T-helper 2 cell treated with Interferon-gamma antibody and Interleukin-4, amounts not matched to agents 5 μg/mL and 100 μg/mL, for 36 hours (primary cell): ENCODE measurements around the gene ZFP36L2.

Experiments used
- DNase-seq: peaks from one replicate; pipeline ENCODE4 v3.0.0; 2021; ENCODE audit warnings: low spot score
- H3K27ac Mint-ChIP-seq: one replicate; pipeline ENCODE4 v1.8.0; 2021; ENCODE audit warnings: mild to moderate bottlenecking, mixed read lengths
- H3K27me3 Mint-ChIP-seq: one replicate; pipeline ENCODE4 v1.8.0; 2021; ENCODE audit warnings: low read depth, mixed read lengths
- H3K36me3 Mint-ChIP-seq: one replicate; pipeline ENCODE4 v1.8.0; 2021; ENCODE audit warnings: low read depth, mixed read lengths
- H3K4me1 Mint-ChIP-seq: one replicate; pipeline ENCODE4 v1.8.0; 2021; ENCODE audit warnings: low read depth, mixed read lengths
- H3K4me3 Mint-ChIP-seq: one replicate; pipeline ENCODE4 v1.8.0; 2022; ENCODE audit warnings: mild to moderate bottlenecking, moderate library complexity, mixed read lengths
- H3K9me3 Mint-ChIP-seq: one replicate; pipeline ENCODE4 v1.8.0; 2021; ENCODE audit warnings: mixed read lengths

Gene ZFP36L2

GRCh38 chr2:43226558-43226954, at the start of gene ZFP36L2:
ZFP36L2 (minus strand) TSS chr2:43226606; CDS start chr2:43226315, 291 bp downstream.
- Mint-ChIP-seq H3K4me3 (peak within 1 kb of the TSS; percentile 89), H3K9me3 (no peaks in the 10 kb centered on the region), H3K27ac (peak within 1 kb of the TSS; percentile 90), H3K27me3 (no peaks in the 10 kb centered on the region), H3K36me3 (peaks cover 45% of the 10 kb centered on the region), H3K4me1 (peaks cover 29% of the 10 kb centered on the region)
- peak; percentile 97 for DNase-seq

GRCh38 chr2:43274721-43275120, 48.3 kb upstream of the ZFP36L2 start:
- peaks cover 12% of the 10 kb centered on the region for H3K36me3 Mint-ChIP-seq
- H3K4me3 Mint-ChIP-seq, result no peak overlapping the region
- H3K27ac Mint-ChIP-seq, result no peak overlapping the region
- H3K4me1 Mint-ChIP-seq, result peaks cover 6% of the 10 kb centered on the region
- H3K27me3 Mint-ChIP-seq, result no peaks in the 10 kb centered on the region
- DNase-seq, result no peak
- H3K9me3 Mint-ChIP-seq, result no peaks in the 10 kb centered on the region

GRCh38 chr2:43274055-43274454, 47.6 kb upstream of the ZFP36L2 start:
- peaks cover 8% of the 10 kb centered on the region for H3K36me3 Mint-ChIP-seq
- H3K4me1 Mint-ChIP-seq, result peaks cover 6% of the 10 kb centered on the region
- no peak for DNase-seq
- H3K4me3 Mint-ChIP-seq, result no peak overlapping the region
- no peak overlapping the region for H3K27ac Mint-ChIP-seq
- H3K9me3 Mint-ChIP-seq, result no peaks in the 10 kb centered on the region
- H3K27me3 Mint-ChIP-seq, result no peaks in the 10 kb centered on the region

GRCh38 chr2:43273529-43273928, 47.1 kb upstream of the ZFP36L2 start:
- H3K36me3 Mint-ChIP-seq, result peaks cover 4% of the 10 kb centered on the region
- no peak overlapping the region for H3K4me3 Mint-ChIP-seq
- H3K27ac Mint-ChIP-seq, result no peak overlapping the region
- H3K27me3 Mint-ChIP-seq, result no peaks in the 10 kb centered on the region
- DNase-seq, result peak; percentile 26
- H3K4me1 Mint-ChIP-seq, result peaks cover 6% of the 10 kb centered on the region
- no peaks in the 10 kb centered on the region for H3K9me3 Mint-ChIP-seq

- no peak overlapping the region for H3K4me3 Mint-ChIP-seq
- H3K27me3 Mint-ChIP-seq, result no peaks in the 10 kb centered on the region
- DNase-seq, result no peak
- H3K9me3 Mint-ChIP-seq, result no peaks in the 10 kb centered on the region
- no peak overlapping the region for H3K27ac Mint-ChIP-seq
- peaks cover 2% of the 10 kb centered on the region for H3K4me1 Mint-ChIP-seq
- peaks cover 4% of the 10 kb centered on the region for H3K36me3 Mint-ChIP-seq
Observed at GRCh38 chr2:43270930-43271615, 44.7 kb upstream of the ZFP36L2 start.

GRCh38 chr2:43270461-43270860, 44.1 kb upstream of the ZFP36L2 start:
- no peaks in the 10 kb centered on the region for H3K27me3 Mint-ChIP-seq
- H3K4me1 Mint-ChIP-seq, result peaks cover 2% of the 10 kb centered on the region
- no peak overlapping the region for H3K4me3 Mint-ChIP-seq
- H3K27ac Mint-ChIP-seq, result no peak overlapping the region
- no peak for DNase-seq
- peaks cover 4% of the 10 kb centered on the region for H3K36me3 Mint-ChIP-seq
- H3K9me3 Mint-ChIP-seq, result no peaks in the 10 kb centered on the region

- peaks cover 2% of the 10 kb centered on the region for H3K4me1 Mint-ChIP-seq
- H3K4me3 Mint-ChIP-seq, result no peak overlapping the region
- peaks cover 4% of the 10 kb centered on the region for H3K36me3 Mint-ChIP-seq
- no peak overlapping the region for H3K27ac Mint-ChIP-seq
- H3K9me3 Mint-ChIP-seq, result no peaks in the 10 kb centered on the region
- DNase-seq, result no peak
- H3K27me3 Mint-ChIP-seq, result no peaks in the 10 kb centered on the region
Observed at GRCh38 chr2:43269706-43270105, 43.3 kb upstream of the ZFP36L2 start.

GRCh38 chr2:43269074-43269572, 42.7 kb upstream of the ZFP36L2 start:
- H3K36me3 Mint-ChIP-seq, result peaks cover 4% of the 10 kb centered on the region
- no peak for DNase-seq
- H3K4me3 Mint-ChIP-seq, result no peak overlapping the region
- H3K27me3 Mint-ChIP-seq, result no peaks in the 10 kb centered on the region
- peaks cover 2% of the 10 kb centered on the region for H3K4me1 Mint-ChIP-seq
- peak overlapping the region; percentile 53 for H3K27ac Mint-ChIP-seq
- no peaks in the 10 kb centered on the region for H3K9me3 Mint-ChIP-seq

- Mint-ChIP-seq H3K9me3 (no peaks in the 10 kb centered on the region), H3K36me3 (peaks cover 4% of the 10 kb centered on the region), H3K4me1 (peaks cover 2% of the 10 kb centered on the region), H3K4me3 (no peak overlapping the region), H3K27ac (no peak overlapping the region), H3K27me3 (no peaks in the 10 kb centered on the region)
- DNase-seq, result no peak
Observed at GRCh38 chr2:43268066-43268953, 41.9 kb upstream of the ZFP36L2 start.

GRCh38 chr2:43267381-43267780, 41.0 kb upstream of the ZFP36L2 start:
- Mint-ChIP-seq H3K27ac (no peak overlapping the region), H3K4me1 (peaks cover 2% of the 10 kb centered on the region)

GRCh38 chr2:43266711-43267111, 40.3 kb upstream of the ZFP36L2 start:
- no peak overlapping the region for H3K27ac Mint-ChIP-seq
- H3K4me3 Mint-ChIP-seq, result no peak overlapping the region
- DNase-seq, result no peak
- no peaks in the 10 kb centered on the region for H3K27me3 Mint-ChIP-seq
- H3K36me3 Mint-ChIP-seq, result peaks cover 3% of the 10 kb centered on the region
- no peaks in the 10 kb centered on the region for H3K9me3 Mint-ChIP-seq
- H3K4me1 Mint-ChIP-seq, result peaks cover 2% of the 10 kb centered on the region

More at GRCh38 chr2:43267381-43267780, 41.0 kb upstream of the ZFP36L2 start:
- DNase-seq, result no peak
- Mint-ChIP-seq H3K27me3 (no peaks in the 10 kb centered on the region), H3K4me3 (no peak overlapping the region), H3K9me3 (no peaks in the 10 kb centered on the region), H3K36me3 (peaks cover 7% of the 10 kb centered on the region)

GRCh38 chr2:43265421-43265820, 39.0 kb upstream of the ZFP36L2 start:
- no peak for DNase-seq
- Mint-ChIP-seq H3K27me3 (no peaks in the 10 kb centered on the region), H3K9me3 (no peaks in the 10 kb centered on the region), H3K36me3 (peaks cover 3% of the 10 kb centered on the region), H3K27ac (no peak overlapping the region), H3K4me3 (no peak overlapping the region), H3K4me1 (peaks cover 2% of the 10 kb centered on the region)

- Mint-ChIP-seq H3K27ac (no peak overlapping the region), H3K4me3 (no peak overlapping the region), H3K36me3 (peaks cover 3% of the 10 kb centered on the region), H3K9me3 (no peaks in the 10 kb centered on the region), H3K4me1 (no peaks in the 10 kb centered on the region), H3K27me3 (no peaks in the 10 kb centered on the region)
- no peak for DNase-seq
Observed at GRCh38 chr2:43265001-43265400, 38.6 kb upstream of the ZFP36L2 start.

GRCh38 chr2:43262951-43263350, 36.5 kb upstream of the ZFP36L2 start:
- Mint-ChIP-seq H3K4me1 (no peaks in the 10 kb centered on the region), H3K9me3 (no peaks in the 10 kb centered on the region), H3K27me3 (no peaks in the 10 kb centered on the region), H3K27ac (no peak overlapping the region), H3K36me3 (peaks cover 3% of the 10 kb centered on the region), H3K4me3 (no peak overlapping the region)
- DNase-seq, result no peak
